ENCODE results near the gene HOXA3. TPM values are rescaled to one million over a fixed set of nuclear protein-coding genes. Genes with fewer than 3 reads are reported as not detected.

HOXA3 gene
- total RNA-seq, 3 donors from 2014 or later = 4.5 to 6.4 (median 4.6) TPM

DNA sequence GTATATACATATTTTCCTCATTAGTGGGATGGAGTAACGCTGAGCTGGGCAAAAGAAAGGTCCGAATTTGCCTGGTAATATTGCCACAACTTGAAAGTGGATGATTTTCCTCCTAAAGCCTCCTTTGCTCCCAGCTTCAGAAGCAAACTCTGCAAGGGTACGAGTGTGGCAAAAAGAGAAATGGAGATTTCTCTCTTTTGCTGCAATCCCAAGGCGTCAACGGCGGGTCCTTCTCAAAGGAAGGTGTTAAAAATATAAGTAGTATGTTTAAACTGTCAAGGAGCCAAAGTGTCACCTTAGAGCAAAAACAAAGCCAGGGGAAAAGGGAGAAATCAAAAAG is 37.5 kb downstream of the HOXA3 start:
- no peaks in the 10 kb centered on the region for H3K9me3 ChIP-seq
- TF ChIP-seq POLR2AphosphoS5 (IDR thresholded peaks at IDR 0.05) (no peak), POLR2A (IDR thresholded peaks at IDR 0.05) (no peak)
- TF ChIP-seq, protein P1, sequence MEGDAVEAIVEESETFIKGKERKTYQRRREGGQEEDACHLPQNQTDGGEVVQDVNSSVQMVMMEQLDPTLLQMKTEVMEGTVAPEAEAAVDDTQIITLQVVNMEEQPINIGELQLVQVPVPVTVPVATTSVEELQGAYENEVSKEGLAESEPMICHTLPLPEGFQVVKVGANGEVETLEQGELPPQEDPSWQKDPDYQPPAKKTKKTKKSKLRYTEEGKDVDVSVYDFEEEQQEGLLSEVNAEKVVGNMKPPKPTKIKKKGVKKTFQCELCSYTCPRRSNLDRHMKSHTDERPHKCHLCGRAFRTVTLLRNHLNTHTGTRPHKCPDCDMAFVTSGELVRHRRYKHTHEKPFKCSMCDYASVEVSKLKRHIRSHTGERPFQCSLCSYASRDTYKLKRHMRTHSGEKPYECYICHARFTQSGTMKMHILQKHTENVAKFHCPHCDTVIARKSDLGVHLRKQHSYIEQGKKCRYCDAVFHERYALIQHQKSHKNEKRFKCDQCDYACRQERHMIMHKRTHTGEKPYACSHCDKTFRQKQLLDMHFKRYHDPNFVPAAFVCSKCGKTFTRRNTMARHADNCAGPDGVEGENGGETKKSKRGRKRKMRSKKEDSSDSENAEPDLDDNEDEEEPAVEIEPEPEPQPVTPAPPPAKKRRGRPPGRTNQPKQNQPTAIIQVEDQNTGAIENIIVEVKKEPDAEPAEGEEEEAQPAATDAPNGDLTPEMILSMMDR (IDR thresholded peaks at IDR 0.05) = no peak
- DNase-seq (ENCODE audit: low spot score in 2 of 2) = no peak
- peak overlapping the region; percentile 98 to 100 for H3K27ac ChIP-seq
- peaks cover 0 to 3% of the 10 kb centered on the region in 2 donors for H3K4me1 ChIP-seq
- intact Hi-C loops (cut with DNase I; ENCODE audit: low total_unique reads) = no loop called here
- no peaks in the 10 kb centered on the region for H3K36me3 ChIP-seq
- H3K27me3 ChIP-seq = no peaks in the 10 kb centered on the region
- H3K4me3 ChIP-seq = peak overlapping the region; percentile 28 to 90 (median 73)

DNA sequence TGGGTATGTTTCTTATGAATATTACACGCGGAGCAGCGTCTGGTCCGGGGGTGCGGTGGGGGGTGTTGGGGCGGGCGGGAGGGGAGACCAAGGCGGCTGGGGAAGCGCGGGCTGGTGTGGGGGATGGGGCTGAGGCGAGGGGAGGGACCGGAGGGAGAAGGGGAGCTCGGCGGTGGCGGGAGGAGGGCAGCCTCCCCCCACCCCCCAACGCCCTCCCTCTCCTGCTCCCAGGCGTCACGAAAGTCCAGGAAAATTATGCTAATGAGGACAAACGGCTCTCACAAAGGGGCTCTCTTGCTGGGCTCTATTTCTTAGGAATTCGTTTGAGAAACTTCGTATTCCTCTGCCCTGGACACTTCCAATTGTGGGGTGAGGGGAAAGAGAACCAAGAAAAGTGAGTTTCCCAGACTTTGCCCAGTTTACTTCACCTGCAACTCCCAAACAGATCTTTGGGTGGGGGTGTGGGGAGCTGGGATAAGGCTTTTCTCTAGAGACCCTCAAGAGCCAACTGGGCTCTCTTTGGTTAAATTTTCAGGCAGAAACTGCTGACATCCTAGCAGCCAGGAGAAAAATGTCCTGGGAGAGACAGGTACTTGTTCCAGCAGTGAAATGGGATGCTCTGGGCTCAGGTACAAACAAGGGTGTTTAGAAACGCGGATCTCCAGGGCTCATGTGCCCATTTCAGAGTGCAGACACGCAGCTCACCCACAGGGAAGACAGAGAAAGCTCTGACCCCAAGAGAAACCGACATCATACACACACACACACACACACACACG is 38.2 kb downstream of the HOXA3 start:
- peak in 1 of 2 donors; percentile 64 for DNase-seq (ENCODE audit: low spot score in 2 of 2)
- intact Hi-C loops (cut with DNase I; ENCODE audit: low total_unique reads) = no loop called here

DNA sequence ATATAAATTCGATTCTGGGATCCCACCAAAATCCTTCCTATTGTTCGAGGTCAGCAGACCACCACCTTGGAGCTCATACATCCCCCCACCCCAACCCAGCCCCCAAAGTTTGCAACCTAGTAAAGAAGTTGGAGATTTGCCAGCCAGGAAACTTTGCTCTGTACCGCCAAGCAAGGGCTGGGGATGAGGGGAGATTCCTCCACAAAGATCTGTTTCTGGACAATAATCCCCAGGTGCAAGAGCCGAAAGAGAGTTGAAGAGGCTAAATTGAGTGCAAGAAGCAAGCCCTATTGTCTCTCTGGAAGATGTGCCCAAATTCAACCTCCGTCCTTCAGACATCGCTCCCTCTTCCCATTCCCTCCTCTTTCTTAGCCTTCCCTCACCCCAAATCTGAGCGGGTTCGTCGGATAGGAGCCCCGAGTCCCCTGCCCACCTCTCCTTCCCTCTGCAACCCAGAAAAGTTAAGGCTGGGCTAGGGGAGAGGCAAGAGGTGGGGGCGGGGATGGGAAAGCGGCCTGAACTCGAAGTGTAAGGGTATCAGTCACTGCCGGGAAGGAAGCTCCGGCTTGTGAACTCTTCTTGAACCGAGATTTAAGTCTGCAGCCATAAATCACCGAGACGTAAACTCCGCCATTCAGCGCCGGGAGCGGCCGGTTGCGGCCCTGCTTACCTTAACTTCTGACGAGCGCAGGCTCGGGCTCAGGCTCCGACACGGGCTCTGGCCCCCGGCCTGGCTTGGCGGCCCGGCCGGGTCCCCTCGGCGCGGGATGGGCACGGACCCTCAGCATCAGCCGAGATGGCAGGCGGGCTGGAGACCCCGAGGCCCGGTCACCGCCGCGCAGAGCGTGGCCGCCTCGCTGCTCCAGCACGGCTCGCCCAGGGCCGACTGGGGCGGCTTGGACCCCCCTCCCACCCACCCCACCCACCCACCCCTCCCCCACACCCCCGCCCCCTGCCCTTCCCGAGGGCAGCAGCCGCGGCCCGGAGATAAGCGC is 39.1 kb downstream of the HOXA3 start:
- no peaks in the 10 kb centered on the region for H3K36me3 ChIP-seq
- H3K4me1 ChIP-seq = no peaks in the 10 kb centered on the region
- H3K4me3 ChIP-seq = peak overlapping the region; percentile 54 to 90 (median 73)
- H3K9me3 ChIP-seq = no peaks in the 10 kb centered on the region
- peak in 1 of 2 donors; percentile 23 for DNase-seq (ENCODE audit: low spot score in 2 of 2)
- peak; percentile 40 to 57 (median 48) for TF ChIP-seq POLR2AphosphoS5 (IDR thresholded peaks at IDR 0.05)
- TF ChIP-seq, protein P1 (IDR thresholded peaks at IDR 0.05) = no peak
- no peak for TF ChIP-seq POLR2A (IDR thresholded peaks at IDR 0.05)
- intact Hi-C loops (cut with DNase I; ENCODE audit: low total_unique reads) = no loop called here
- no peaks in the 10 kb centered on the region for H3K27me3 ChIP-seq
- peak overlapping the region; percentile 98 to 100 for H3K27ac ChIP-seq

More for the DNA sequence above, 38.2 kb downstream of the HOXA3 start:
- peak overlapping the region; percentile 98 to 100 for H3K27ac ChIP-seq
- no peaks in the 10 kb centered on the region for H3K9me3 ChIP-seq
- no peak for TF ChIP-seq POLR2A (IDR thresholded peaks at IDR 0.05)
- TF ChIP-seq, protein P1 (IDR thresholded peaks at IDR 0.05) = peak in 1 of 3 donors; percentile 18
- no peaks in the 10 kb centered on the region for H3K36me3 ChIP-seq
- H3K27me3 ChIP-seq = no peaks in the 10 kb centered on the region
- peak overlapping the region; percentile 54 to 90 (median 73) for H3K4me3 ChIP-seq
- H3K4me1 ChIP-seq = peaks cover 0 to 3% of the 10 kb centered on the region in 2 donors

DNA sequence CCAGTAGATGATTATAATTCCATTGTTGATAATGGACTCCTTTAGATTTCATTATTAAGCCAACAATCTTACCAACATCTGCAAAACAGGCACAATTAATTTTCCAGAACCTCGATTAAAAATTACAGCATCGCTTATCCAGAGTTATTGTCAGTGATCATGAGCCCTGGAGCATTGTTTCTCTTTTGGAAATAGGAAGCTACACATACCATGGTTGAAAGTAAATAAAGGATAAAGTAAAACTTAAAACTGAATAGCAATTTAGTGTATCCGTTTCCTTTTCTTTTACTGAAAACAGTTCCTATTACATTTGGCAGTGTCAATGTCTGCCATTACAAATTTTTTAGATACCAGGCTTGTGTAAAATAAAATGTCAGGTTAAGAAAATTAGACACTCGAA is 40.0 kb downstream of the HOXA3 start:
- Histone ChIP-seq H3K4me1 (no peaks in the 10 kb centered on the region), H3K9me3 (no peaks in the 10 kb centered on the region), H3K27ac (peak overlapping the region; percentile 98 to 100), H3K36me3 (no peaks in the 10 kb centered on the region), H3K4me3 (peak overlapping the region in 2 of 3 donors; percentile 73 to 90), H3K27me3 (no peaks in the 10 kb centered on the region)
- intact Hi-C loops (cut with DNase I; ENCODE audit: low total_unique reads) = no loop called here
- no peak for TF ChIP-seq POLR2AphosphoS5 (IDR thresholded peaks at IDR 0.05)
- no peak for TF ChIP-seq POLR2A (IDR thresholded peaks at IDR 0.05)
- TF ChIP-seq, protein P1 (IDR thresholded peaks at IDR 0.05) = no peak
- no peak for DNase-seq (ENCODE audit: low spot score in 2 of 2)

Data from breast epithelium (tissue), 4 donors.